Inferior parietal cortex (tissue), 1 donor: ENCODE data around the gene ARL10.

Source experiments
- DNase-seq: peaks from one replicate; pipeline ENCODE4 v3.0.0-alpha.2; 2016; ENCODE audit errors: extremely low spot score

ARL10 gene, protein sequence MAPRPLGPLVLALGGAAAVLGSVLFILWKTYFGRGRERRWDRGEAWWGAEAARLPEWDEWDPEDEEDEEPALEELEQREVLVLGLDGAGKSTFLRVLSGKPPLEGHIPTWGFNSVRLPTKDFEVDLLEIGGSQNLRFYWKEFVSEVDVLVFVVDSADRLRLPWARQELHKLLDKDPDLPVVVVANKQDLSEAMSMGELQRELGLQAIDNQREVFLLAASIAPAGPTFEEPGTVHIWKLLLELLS

DNA sequence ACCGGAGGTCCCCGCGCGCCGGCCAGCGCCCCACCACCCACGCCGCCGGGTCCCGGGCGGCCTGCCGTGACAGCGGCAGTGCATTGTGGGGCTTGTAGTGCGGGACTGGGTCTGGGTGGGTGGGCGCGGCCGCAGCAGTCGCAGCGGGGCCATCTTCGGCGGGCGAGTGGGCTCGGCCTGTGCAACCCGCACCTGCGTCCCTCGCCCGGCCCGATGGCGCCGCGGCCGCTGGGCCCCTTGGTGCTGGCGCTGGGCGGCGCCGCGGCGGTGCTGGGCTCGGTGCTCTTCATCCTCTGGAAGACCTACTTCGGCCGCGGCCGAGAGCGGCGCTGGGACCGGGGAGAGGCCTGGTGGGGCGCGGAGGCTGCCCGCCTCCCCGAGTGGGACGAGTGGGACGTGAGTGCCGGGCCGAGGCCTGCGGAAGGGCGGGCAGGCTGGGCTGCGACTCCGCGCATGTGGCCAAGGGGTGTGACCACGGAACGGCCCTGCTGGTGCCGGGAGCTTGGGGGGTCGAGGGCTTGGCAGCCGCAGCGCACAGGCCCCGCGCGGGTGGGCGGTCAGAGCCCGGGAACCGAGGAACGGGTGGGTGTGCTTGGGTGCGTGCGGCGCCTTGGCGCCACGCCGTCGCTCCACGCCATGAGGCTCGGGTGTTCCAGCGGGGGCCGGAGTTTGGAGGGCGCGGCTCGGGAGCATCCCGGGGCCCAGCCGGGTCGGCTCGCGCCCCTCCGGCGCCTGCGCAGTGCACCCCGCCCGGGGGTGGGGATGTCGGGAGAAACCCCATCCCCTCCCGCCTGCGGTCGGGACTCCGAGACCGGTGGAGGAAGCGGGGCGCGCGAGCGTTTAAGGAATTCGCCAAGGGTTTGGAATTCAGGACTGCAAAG lies at the start of gene ARL10:
Gene ARL10 (plus strand): TSS at position 137 of the 881 bp plus-strand sequence. CDS start 77 bp downstream, at position 214.
- DNase-seq: peak; percentile 17

DNA sequence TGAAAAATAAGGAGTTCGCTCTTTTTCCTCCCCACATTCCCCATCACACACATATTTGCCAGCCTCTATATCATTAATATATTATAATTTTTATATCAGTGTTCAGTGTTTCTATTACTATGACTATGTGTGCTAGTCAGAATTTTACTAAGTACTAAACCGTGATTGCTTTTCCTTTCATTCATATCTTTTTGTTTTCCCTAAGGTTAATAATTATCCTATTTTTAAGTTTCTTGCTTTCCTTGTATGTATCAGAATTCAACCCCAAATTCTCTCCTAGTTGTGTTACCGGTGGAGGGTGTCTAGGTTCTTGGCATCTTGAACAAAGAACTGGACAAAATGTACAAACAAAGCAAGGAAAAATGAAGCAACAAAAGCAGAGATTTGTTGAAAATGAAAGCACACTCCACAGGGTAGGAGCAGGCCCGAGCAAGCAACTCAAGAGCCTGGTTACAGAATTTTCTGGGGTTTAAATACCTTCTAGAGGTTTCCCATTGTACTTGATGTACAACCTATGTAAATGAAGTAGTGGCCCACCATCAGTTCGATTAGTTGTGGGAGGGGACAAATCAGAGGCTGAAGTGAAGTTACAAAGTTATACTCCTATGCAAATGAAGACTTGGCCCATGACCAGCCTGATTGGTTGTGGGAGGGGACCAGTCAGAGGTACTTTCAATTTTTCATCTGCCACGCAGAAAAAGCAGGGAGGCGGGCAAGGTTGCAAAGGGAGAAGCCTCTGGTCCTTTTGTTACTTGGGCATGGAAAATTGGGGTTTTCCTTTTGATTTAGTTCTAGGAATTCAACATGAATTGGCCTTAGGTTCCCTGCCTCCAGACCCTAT lies 47.5 kb upstream of the ARL10 start:
- no peak for DNase-seq

DNA sequence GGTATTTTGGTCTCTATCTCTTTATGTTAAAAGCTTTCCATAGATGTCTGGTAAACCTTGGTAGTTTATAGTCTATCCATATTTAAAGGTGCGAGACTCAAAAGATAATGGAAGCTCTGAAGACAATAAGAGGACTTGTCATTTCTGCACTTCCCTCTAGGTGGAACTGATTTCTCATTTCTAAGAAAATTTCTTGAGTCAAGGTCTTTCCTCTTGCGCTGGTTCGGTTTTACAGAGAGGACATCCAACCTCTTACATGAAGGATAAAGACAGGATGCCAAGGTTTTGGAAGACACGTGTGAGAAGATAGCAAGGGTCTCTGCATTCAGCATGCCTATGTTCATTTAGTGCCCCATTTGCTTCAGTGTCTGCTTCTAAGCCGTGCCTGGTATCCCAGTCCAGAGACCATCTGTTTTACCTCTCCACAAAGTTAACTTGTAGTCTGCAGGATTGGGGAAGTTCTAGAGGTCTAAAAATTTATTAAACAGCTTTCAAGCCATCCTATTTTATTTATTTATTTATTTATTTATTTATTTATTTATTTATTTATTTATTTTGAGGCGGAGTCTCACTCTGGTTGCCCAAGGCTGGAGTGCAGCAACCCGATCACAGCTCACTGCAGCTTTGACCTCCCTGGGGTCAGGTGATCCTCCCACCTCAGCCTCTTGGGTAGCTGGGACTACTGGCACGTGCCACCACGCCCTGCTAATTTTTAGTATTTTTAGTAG lies 45.3 kb upstream of the ARL10 start:
- DNase-seq: no peak

DNA sequence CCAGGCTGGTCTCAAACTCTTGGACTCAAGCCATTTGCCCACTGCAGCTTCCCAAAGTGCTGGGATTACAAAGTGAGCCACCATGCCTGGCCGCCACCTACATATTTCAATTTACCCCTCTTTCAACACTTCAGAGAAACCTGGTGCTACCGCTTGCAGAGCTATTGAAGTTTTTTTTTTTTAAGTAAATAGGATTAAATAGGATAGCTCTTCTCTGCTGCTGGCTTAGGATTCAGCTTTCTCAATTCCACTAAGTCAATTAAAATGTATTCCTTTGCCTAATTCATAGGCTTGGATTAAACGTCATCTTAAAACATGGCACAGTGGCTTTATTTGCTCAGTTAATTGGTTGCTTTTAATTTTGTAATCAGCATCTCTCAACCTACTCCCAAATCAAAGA lies 44.7 kb upstream of the ARL10 start:
- DNase-seq: no peak

DNA sequence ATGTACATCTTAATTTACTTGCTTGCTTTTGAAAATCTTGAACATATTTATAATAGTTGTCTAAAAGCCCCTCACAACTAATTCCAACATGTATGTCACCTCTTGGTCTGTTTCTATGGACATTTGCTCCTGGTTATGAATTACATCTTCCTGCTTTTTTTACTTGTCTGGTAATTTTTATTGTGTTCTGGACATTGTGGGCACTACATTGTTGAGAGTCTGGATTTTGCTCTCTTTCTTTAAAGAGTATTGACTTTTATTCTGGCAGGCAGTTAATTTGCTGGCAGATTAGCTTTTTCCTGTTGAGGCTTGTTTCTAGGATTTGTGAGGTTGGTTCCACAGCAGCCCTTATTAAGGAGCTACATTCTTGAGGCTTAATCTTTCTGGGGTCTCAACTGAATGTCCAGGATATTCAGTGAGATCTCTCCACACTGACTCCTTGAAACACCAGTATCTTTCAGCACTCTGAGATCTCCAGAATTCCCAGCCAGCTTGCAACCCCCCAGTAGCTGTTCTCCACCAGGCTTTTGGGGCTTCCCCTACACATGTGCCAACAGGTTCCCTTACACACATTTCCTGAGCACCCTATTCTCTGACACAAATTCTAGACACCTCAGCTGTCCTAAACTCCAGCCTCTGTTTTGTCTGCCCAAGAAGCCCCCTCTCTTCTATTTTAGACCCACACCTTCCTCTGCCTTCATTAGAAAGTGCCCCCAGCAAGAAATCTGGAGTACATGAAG lies 31.1 kb upstream of the ARL10 start:
- DNase-seq: no peak

DNA sequence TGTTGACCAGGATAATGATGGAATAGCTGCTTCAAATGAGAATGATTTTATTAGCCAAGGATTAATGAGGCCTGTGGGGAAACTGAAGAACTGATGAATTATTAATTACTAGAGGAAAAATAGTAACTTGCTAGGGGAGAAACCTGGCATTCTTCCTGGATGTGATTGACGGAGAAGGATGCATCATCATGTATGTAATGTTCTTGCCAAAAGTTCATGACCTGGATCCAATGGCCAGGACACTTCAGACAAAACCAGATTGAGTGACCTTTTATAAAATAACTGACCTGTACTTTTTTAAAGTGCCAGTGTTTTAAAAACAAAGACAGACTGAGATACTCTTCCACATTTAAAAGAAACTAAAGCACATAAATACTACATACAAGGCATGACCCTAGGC lies 27.4 kb upstream of the ARL10 start:
- no peak for DNase-seq

DNA sequence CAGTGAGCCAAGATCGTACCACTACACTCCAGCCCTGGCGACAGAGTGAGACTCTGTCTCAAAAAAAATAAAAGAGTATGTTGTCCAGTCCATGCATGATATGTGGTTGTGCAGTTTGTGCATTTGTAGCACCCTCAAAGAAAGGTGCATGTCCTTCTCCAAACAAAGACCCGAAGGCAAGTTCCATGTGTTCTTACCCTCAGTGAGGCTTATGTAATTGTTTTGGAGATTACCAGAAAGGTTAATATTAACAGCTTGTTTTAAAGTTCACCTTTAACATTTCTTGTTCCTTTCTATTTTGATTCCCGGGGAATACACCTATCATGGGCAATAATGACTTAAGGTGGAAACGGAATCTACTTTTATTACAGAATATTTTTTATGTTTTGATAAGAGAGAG lies 26.0 kb upstream of the ARL10 start:
- DNase-seq: no peak

DNA sequence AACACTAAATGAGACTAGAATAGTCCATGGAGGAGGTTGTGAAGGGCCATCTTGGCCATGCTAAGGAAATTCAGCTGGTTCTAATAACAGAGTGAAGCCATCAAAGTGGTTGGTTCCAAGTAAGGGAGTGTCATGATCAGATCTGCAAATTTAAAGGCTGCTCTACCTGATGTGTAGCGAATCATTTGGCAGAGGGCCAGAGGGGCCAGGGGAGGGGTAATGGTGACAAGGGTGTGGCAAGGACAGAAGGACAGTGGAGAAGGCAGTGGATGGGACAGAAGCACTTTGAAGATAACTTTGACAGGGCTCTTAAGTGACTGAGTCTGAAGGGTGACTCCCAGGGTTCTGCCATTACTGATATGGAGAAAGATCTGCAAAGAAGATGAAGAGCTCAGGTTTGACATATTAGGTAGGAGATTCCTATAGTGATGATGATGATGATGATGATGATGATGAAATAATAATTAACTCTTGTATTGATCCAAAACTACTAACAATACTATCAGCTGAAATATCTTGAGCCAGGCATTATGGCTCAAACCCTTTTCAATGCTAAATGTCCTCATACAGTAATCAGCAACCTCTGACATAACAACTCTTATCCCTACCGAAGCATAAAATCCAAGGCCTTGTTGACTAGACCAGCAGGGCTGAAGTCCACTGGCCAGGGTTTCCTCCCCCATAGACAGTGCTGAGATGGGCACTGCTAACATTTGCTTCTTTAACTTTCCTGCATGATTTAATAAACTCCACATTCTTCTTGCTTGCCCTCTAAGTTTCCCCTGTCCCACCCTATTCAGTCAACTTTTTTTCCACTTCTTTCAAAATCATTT lies 23.7 kb upstream of the ARL10 start:
- DNase-seq: no peak

DNA sequence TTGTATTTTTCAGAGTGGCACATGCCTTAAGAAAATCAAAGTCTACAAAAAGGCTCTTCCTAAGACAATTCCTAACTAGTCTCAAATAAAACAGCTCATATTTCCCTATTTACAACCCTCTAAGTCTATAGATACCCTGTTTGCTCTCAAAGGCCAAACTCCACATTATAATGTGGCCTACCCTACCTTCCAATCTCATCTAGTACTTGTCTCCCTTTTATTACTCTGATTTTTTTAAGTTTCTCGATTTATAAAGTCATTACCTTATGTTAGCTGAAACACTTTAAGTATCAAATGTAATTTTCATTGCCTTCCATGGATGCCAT lies 23.2 kb upstream of the ARL10 start:
- DNase-seq: no peak

DNA sequence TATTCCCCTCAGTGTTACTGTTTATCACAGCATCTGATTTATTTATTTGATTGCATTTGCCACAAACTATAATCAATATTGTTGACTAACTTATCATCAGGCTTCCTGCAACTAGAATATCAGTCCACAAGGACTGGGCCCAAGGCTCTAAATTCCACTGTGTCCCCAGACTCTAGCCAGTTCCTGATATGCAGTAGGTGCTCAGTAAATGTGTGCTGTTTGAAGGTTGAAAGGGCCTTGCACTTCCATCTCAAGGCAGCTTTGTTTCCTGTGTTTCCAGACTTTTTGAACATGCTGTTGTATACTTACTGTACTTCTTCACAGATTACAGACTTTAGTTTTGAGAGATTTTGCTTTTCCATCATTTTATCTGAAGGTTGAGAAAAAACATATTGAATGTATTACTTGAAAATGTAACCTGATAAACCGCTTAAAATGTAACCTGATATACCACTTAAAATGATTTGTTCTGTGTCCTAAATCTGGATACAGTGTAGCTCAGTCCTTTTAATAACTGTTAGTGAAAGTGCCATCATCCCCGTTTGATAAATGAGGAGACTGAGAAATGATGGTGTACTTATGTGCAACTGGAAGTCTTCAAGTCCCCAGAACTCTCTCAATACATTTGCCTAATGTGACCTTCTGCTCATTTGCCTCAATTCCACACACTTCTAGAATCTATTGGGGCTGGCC lies 22.4 kb upstream of the ARL10 start:
- no peak for DNase-seq

DNA sequence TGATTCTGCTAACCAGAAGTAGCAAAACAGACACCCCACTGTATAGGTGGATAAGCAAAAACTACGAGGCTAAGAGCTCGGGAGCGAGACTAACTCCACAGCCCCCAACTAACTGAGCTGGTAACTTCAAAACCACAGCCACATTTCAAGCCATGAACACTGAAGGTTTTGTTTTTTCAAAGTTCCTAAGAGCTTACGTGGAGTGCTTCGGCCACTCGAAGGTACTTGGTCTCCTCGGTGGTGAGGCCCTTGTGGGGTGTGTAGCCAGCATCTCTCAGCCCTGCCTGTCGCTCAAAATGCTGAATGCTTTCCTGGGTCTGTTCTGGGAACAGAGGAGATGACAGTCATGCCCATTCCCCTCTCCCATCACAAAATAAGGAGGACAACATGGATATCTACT lies 14.9 kb upstream of the ARL10 start:
- no peak for DNase-seq

DNA sequence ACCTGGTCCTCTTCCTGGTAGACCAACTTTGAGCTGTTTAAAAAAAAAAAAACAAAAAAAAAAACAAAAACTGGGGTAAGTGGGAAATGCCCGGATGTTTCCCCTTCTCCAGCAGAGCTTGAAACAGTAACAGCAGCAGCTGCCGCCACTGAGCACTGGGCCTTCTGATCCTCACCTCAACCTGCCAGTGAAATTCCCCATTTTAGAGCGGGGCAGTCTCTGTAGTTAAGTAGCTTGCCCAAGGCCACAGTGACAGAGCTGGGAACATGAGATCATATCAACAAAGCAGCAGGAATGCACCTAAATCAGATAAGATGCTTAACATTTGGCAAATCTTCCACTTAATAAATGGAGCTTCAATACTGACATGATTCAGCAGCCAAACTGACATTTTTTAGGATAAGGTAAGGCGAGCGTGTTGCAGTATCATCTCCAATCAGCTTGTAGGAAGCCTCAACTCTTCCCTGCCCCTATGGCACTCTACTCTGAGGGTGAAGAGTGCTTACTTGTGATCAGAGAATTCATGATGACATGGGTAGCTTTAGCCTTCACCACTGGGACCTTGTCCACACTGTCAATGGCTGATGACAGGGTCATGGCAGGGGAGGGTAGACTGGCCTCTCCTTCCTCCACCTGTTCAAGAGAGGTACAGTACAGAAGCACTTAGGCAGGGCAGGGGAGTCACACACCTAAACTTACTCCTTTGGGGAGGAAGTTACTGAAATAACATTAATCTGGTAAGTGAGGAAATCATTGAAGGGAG lies 13.0 kb upstream of the ARL10 start:
- DNase-seq: no peak

DNA sequence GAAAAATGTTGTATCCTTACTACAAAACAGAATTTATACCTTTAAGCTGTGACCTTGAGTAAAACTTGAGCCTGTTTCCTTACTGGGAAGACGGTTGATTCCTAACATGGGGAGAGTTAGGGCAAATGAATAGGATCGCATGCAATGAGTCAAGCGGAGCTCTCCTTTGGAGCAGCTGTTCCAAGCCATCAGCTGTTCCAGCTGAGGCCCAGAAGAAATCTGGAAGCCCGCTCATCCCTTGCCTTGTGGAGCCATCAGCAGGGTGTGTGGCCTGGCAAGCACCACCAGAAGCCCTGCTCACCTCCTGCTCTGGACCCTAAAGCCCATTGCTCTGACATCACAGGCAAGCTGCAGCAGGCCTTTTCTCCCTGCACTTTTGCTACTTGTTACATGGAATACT lies 11.8 kb upstream of the ARL10 start:
- no peak for DNase-seq

DNA sequence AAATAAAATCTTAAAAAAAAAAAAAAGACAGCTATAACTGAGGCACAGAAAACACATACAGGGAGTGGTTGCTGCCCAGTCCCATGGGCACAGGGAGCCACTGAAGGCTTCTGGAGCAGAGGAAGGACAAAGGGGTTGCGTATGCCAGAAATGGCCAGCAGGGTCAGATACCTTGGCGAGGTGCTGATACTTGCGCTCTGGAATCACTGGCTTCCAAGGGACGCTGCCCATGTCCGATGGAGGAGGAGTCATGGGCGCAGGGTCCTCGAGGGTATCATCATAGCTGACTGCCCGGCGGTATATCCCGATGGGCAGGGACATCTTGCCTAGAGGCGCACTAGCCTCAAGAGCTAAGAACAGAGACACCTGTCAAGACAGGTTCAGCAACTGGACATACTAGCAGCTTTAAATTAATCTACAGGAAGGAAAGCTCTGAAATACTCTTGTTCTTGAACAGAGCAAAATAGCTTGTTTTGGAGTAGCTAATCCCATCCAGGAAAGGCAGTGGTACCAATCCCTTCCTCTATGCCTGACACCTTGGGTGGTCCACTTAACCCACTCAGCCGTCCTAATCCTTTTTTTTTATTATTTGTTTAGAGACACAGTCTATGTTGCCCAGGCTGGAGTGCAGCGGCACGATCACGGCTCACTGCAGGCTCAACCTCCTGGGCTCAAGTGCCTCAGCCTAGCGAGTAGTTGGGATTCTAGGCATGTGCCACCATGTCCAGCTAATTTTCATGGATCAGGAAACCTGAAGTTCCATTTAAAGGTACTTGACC lies 9.7 kb upstream of the ARL10 start:
- no peak for DNase-seq

DNA sequence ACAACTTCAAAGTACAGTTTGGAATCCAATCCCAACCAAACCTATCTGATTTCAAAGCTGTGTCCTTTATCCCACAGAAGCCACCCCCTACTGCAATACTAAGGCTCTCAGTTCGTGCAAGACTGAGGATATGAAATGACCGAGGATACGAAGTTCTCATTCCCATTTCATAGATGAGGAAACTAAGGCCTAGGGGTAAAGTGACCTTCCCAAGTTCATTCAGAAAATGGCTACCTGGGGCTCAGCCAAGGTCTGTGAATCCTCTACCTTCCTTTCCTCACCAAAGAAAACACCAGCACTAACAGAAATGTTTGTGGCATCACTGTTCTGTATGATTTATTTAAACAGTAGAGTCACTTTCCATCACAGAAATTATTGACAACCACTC lies 9.1 kb upstream of the ARL10 start:
- DNase-seq: no peak

DNA sequence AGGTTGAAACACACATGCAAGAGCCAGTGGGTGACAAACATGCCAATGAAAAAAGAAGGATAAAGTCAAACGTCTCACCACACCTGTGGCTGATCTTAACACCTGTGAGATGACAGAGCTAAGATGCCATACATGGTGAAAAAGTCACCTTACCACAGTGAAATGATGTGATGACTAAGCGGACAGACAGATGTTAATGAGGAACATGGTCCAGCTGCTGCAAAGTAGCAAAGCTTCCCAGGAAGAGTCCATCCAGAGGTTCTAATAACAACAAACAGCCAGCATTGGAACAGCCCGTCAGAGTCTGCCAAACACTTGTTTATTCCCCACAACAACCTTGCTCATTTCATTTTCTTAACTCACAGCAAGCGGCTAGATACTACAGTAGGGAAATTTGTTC lies 5.6 kb upstream of the ARL10 start:
- no peak for DNase-seq

DNA sequence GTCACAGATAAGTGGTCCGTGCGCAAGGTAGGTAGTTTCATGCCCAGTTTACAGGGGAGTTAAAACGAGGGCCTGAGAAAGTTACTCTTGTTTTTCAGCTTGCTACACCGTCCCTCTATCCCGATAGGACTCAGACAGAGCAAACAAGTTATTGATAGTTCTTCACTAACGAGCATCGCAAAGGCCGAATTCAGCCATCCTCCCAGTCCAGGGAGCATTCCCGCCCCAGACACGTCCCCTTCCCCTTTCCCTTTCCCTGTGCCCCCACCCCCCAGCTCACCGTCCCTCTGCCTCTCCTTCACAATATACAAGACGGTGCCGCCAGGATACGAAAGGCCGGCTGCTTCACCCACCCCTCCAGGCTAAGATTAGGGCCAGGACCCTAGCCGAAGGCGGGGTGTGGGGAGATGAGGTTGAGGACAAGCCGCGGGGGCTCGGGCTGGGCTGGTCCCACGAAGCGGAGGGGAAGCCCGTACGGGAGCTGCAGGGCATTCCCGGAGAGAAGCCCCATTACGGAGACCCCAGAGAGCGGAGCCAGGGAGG lies 4.3 kb upstream of the ARL10 start:
- no peak for DNase-seq
